SU-DHL-6 (cell line): Measurements from ENCODE around the gene GJA3.

Experiments
- CTCF ChIP-seq: fragments of 200-600 bp; sonication (generic); IDR thresholded peaks from one replicate; pipeline ENCODE4 v1.5.1; 2017; ENCODE audit warnings: antibody characterized with exemption, mild to moderate bottlenecking, low read length, moderate library complexity; ENCODE audit not compliant: insufficient read depth, poor library complexity, severe bottlenecking
- EZH2phosphoT487 ChIP-seq: fragments of 200-600 bp; sonication (generic), shearing (Covaris generic); conservative IDR thresholded peaks from 2 replicates; pipeline ENCODE4 v1.6.1; 2018; ENCODE audit warnings: mild to moderate bottlenecking, antibody characterized with exemption, low read length, moderate library complexity, mixed read lengths

- TF ChIP-seq CTCF: no peak
- no peak for TF ChIP-seq EZH2phosphoT487
Measured at GRCh38 chr13:20173116-20173746, 12.4 kb upstream of the GJA3 start.
